Stomach (tissue), 4 donors: ENCODE measurements around the gene PSD2.

Experiments
- CTCF ChIP-seq, 7 experiments: fragments of 450-650 bp in 4 of 7; fragments of 200-600 bp in 3 of 7; sonication (generic) in 3 of 7; IDR thresholded peaks; one replicate each; pipeline ENCODE4 v1.5.1; 2016 to 2019; ENCODE audit warnings: antibody characterized with exemption in 7 of 7, control low read depth in 2 of 7, mild to moderate bottlenecking in 1 of 7
- EP300 ChIP-seq: sonication (generic); formaldehyde crosslinking; IDR thresholded peaks from one replicate; pipeline ENCODE4 v1.6.1; 2017; ENCODE audit warnings: antibody characterized with exemption
- POLR2A ChIP-seq, 4 donors: fragments of 450-650 bp; IDR thresholded peaks; one replicate each; pipeline ENCODE4 v1.6.1; 2016; ENCODE audit warnings: antibody characterized with exemption in 4 of 4, control low read depth in 2 of 4, mild to moderate bottlenecking in 1 of 4, moderate library complexity in 1 of 4
- POLR2AphosphoS5 ChIP-seq, 3 donors: sonication (generic); formaldehyde crosslinking; IDR thresholded peaks; one replicate each; pipeline ENCODE4 v1.6.1; 2016; ENCODE audit warnings: antibody characterized with exemption in 3 of 3

GRCh38 chr5:139886213-139886612 is 90.6 kb downstream of the PSD2 start:
- TF ChIP-seq CTCF (IDR thresholded peaks at IDR 0.05) (no peak), POLR2A (IDR thresholded peaks at IDR 0.05) (no peak), POLR2AphosphoS5 (IDR thresholded peaks at IDR 0.05) (no peak), EP300 (no peak)
